B cell (primary cell): Measurements from ENCODE around the gene CDIP1. TPM values are rescaled to one million over a fixed set of nuclear protein-coding genes. Genes with fewer than 3 reads are reported as not detected.

ENCODE experiments used
- ATAC-seq: fragments of 200-7000 bp; cut with Tn5 transposase; one replicate; pipeline ENCODE4 v1.10.0; 2021; ENCODE audit warnings: low read depth, mild to moderate bottlenecking, moderate number of reproducible peaks, moderate library complexity
- CTCF ChIA-PET: fragments of 350-600 bp; sonication (Branson Sonifier 250); formaldehyde crosslinking; loops from one replicate; lab custom pipeline; 2021; ENCODE audit warnings: antibody characterized with exemption, inconsistent platforms; lab: Charles Lee
- POLR2A ChIA-PET: fragments of 350-600 bp; sonication (Branson Sonifier 250); formaldehyde crosslinking; loops from one replicate; lab custom pipeline; 2021; ENCODE audit warnings: antibody characterized with exemption; lab: Charles Lee
- DNase-seq: peaks from one replicate; pipeline ENCODE4 v3.0.0; 2013
- H2AFZ ChIP-seq: 2 replicates; pipeline ENCODE4 v1.6.1; 2012; ENCODE audit warnings: mild to moderate bottlenecking, low read depth, low read length; ENCODE audit not compliant: insufficient read depth, poor library complexity, severe bottlenecking
- H3K27ac ChIP-seq, 2 donors: 1 replicate in 1 of 2; 2 replicates in 1 of 2; pipeline ENCODE4 v1.5.1; 2012 to 2013; ENCODE audit warnings: low read length in 2 of 2, mild to moderate bottlenecking in 2 of 2, moderate library complexity in 1 of 2
- H3K27me3 ChIP-seq, 4 experiments: fragments of 200-600 bp in 1 of 4; sonication (generic) in 1 of 4; replicated peaks in 1 of 4; 1 replicate in 2 of 4; 2 replicates in 2 of 4; pipeline versions ENCODE4 v1.6.1 to v1.7.0; 2013 to 2016; ENCODE audit warnings: low read length in 3 of 4, mild to moderate bottlenecking in 2 of 4, mixed read lengths in 1 of 4, moderate library complexity in 1 of 4; ENCODE audit not compliant: insufficient read depth in 4 of 4, control insufficient read depth in 3 of 4; ENCODE audit errors: control extremely low read depth in 1 of 4
- H3K36me3 ChIP-seq, 2 experiments: replicated peaks in 1 of 2; 1 replicate in 1 of 2; 2 replicates in 1 of 2; pipeline versions ENCODE4 v1.6.1 to v1.7.1; 2013; ENCODE audit warnings: low read length in 1 of 2; ENCODE audit not compliant: insufficient read depth in 2 of 2, control insufficient read depth in 1 of 2; ENCODE audit errors: control extremely low read depth in 1 of 2, extremely low read depth in 1 of 2
- H3K4me1 ChIP-seq, 2 donors: fragments of 200-600 bp in 1 of 2; sonication (generic) in 1 of 2; 1 replicate in 1 of 2; 2 replicates in 1 of 2; pipeline versions ENCODE4 v1.5.1 to v1.6.1; 2013 to 2017; ENCODE audit warnings: low read length in 2 of 2; ENCODE audit not compliant: control insufficient read depth in 2 of 2, insufficient read depth in 2 of 2
- H3K4me2 ChIP-seq: replicated peaks from 2 replicates; pipeline ENCODE3; 2012; ENCODE audit warnings: mild to moderate bottlenecking, low read depth, low read length; ENCODE audit not compliant: poor library complexity, severe bottlenecking
- H3K4me3 ChIP-seq, 5 experiments: fragments of 200-600 bp in 1 of 5; sonication (generic) in 1 of 5; 1 replicate in 3 of 5; 2 replicates in 2 of 5; pipeline versions ENCODE4 v1.5.1 to v1.7.0; 2011 to 2016; ENCODE audit warnings: low read length in 4 of 5, mild to moderate bottlenecking in 4 of 5, low read depth in 2 of 5, control low read depth in 1 of 5, moderate library complexity in 1 of 5; ENCODE audit not compliant: insufficient read depth in 1 of 5; ENCODE audit errors: control extremely low read depth in 1 of 5, extremely low read depth in 1 of 5
- H3K79me2 ChIP-seq: fragments of 200-600 bp; sonication (generic); one replicate; pipeline ENCODE4 v1.6.0; 2016; ENCODE audit warnings: low read length; ENCODE audit not compliant: control insufficient read depth, insufficient read depth
- H3K9ac ChIP-seq: fragments of 200-600 bp; sonication (generic); 2 replicates; pipeline ENCODE4 v1.6.1; 2017; ENCODE audit warnings: mild to moderate bottlenecking, low read length, moderate library complexity
- H3K9me3 ChIP-seq, 3 donors: one replicate each; pipeline versions ENCODE4 v1.6.1 to v1.7.1; 2013; ENCODE audit warnings: low read length in 2 of 3; ENCODE audit not compliant: control insufficient read depth in 2 of 3, insufficient read depth in 1 of 3; ENCODE audit errors: control extremely low read depth in 1 of 3
- H4K20me1 ChIP-seq: 2 replicates; pipeline ENCODE4 v1.6.0; 2012; ENCODE audit warnings: mild to moderate bottlenecking, low read length; ENCODE audit not compliant: insufficient read depth, control insufficient read depth, poor library complexity, severe bottlenecking
- H3K27ac Mint-ChIP-seq: one replicate; pipeline ENCODE4 v1.8.0; 2021; ENCODE audit warnings: mixed read lengths
- H3K27me3 Mint-ChIP-seq: one replicate; pipeline ENCODE4 v1.8.0; 2021; ENCODE audit warnings: mixed read lengths
- H3K4me1 Mint-ChIP-seq: one replicate; pipeline ENCODE4 v1.8.0; 2021; ENCODE audit warnings: mixed read lengths
- H3K4me3 Mint-ChIP-seq: one replicate; pipeline ENCODE4 v1.8.0; 2021; ENCODE audit warnings: mixed read lengths
- H3K9me3 Mint-ChIP-seq: one replicate; pipeline ENCODE4 v1.8.0; 2022; ENCODE audit warnings: mixed read lengths; ENCODE audit not compliant: insufficient read depth
- CTCF ChIP-seq: fragments of 200-600 bp; IDR thresholded peaks from one replicate; pipeline ENCODE4 v1.8.0; 2022; ENCODE audit warnings: antibody characterized with exemption, mild to moderate bottlenecking
- EZH2 ChIP-seq: IDR thresholded peaks from 2 replicates; pipeline ENCODE4 v1.6.1; 2012; ENCODE audit warnings: borderline replicate concordance, low read depth, mild to moderate bottlenecking, moderate library complexity, low read length; ENCODE audit not compliant: insufficient read depth, poor library complexity, severe bottlenecking
- WGBS: methylation state at CpG from one replicate; pipeline ENCODE4 v1.1.5; 2013; ENCODE audit warnings: missing lambda C conversion rate; ENCODE audit not compliant: insufficient coverage; 5-methylcytosine and 5-hydroxymethylcytosine counted together
- intact Hi-C: fragments of 100-400 bp; cut with micrococcal nuclease; formaldehyde crosslinking; loops from one replicate; pipeline ENCODE4 v1.10.0; 2022
- polyA plus RNA-seq: library from polyadenylated mRNA; depleted of rRNA; stranded (reverse); fragments of >200 nt; gene quantifications from 2 replicates; pipeline ENCODE4 v1.2.3, GENCODE V29; 2012
- total RNA-seq, 2 donors: library from RNA; stranded (reverse); fragments of 120-200 nt in 1 of 2; gene quantifications; 1 replicate in 1 of 2; 2 replicates in 1 of 2; pipeline versions ENCODE4 v1.2.3 to v1.2.4, GENCODE V29; 2013 to 2022

Gene CDIP1
- total and polyA plus RNA-seq, 2 donors (not counting 1 experiment from before 2014, with no cell fraction given), result 12.8 to 20.3 TPM

- H3K9me3 Mint-ChIP-seq, result no peaks in the 10 kb centered on the region
- ChIA-PET POLR2A (no interaction called here), CTCF (no interaction called here)
- Histone ChIP-seq H3K4me2 (no peak overlapping the region), H3K27ac (no peak overlapping the region), H4K20me1 (no peaks in the 10 kb centered on the region), H3K79me2 (peaks cover 56% of the 10 kb centered on the region), H3K9ac (no peak overlapping the region), H3K4me1 (peaks cover 21 to 26% of the 10 kb centered on the region in 2 donors), H2AFZ (no peak overlapping the region), H3K27me3 (no peaks in the 10 kb centered on the region), H3K9me3 (no peaks in the 10 kb centered on the region), H3K4me3 (no peak overlapping the region), H3K36me3 (peaks cover 0 to 5% of the 10 kb centered on the region in 2 experiments)
- H3K27me3 Mint-ChIP-seq, result no peaks in the 10 kb centered on the region
- WGBS, result 98% methylated on average over 6 of the region's 6 CpGs
- no peak for TF ChIP-seq CTCF
- H3K4me1 Mint-ChIP-seq, result peaks cover 25% of the 10 kb centered on the region
- no peak overlapping the region for H3K4me3 Mint-ChIP-seq
- intact Hi-C loops, result no loop called here
- DNase-seq (no peak), ATAC-seq (no peak)
- H3K27ac Mint-ChIP-seq, result no peak overlapping the region
Observed at GRCh38 chr16:4533490-4533889, 5.1 kb downstream of the CDIP1 start.

- intact Hi-C loops, result no loop called here
- no peak overlapping the region for H2AFZ ChIP-seq
- DNase-seq (no peak), ATAC-seq (no peak)
- H3K4me1 ChIP-seq, result peaks cover 14 to 25% of the 10 kb centered on the region in 2 donors
- over 99% methylated on average over 10 of the region's 10 CpGs for WGBS
- H3K4me3 ChIP-seq, result no peak overlapping the region
- CTCF ChIA-PET, result interaction anchor here (1.4 kb wide), 1 partner anchor 18 kb away, joined by 3 read pairs; no protein-coding TSS in a partner anchor
- H3K9ac ChIP-seq, result no peak overlapping the region
- POLR2A ChIA-PET, result no interaction called here
- TF ChIP-seq CTCF (no peak), EZH2 (no peak)
- peaks cover 44% of the 10 kb centered on the region for H3K79me2 ChIP-seq
- H3K4me3 Mint-ChIP-seq, result no peak overlapping the region
- H3K27me3 Mint-ChIP-seq, result no peaks in the 10 kb centered on the region
- no peaks in the 10 kb centered on the region for H4K20me1 ChIP-seq
- peaks cover 0 to 2% (median 0%) of the 10 kb centered on the region in 3 donors for H3K9me3 ChIP-seq
- no peaks in the 10 kb centered on the region for H3K9me3 Mint-ChIP-seq
- no peak overlapping the region for H3K27ac Mint-ChIP-seq
- H3K4me1 Mint-ChIP-seq, result peaks cover 28% of the 10 kb centered on the region
- H3K4me2 ChIP-seq, result no peak overlapping the region
- no peak overlapping the region for H3K27ac ChIP-seq
- H3K36me3 ChIP-seq, result peaks cover 0 to 5% of the 10 kb centered on the region in 2 experiments
- H3K27me3 ChIP-seq, result no peaks in the 10 kb centered on the region
Observed at GRCh38 chr16:4532238-4532637, 6.3 kb downstream of the CDIP1 start.
